Ascending aorta (tissue), 2 donors: ENCODE measurements around the gene PERM1. TPM values are rescaled to one million over a fixed set of nuclear protein-coding genes. Genes with fewer than 3 reads are reported as not detected.

Experiments
- DNase-seq, 2 donors: peaks; one replicate each; pipeline ENCODE4 v3.0.0-alpha.2; 2019; ENCODE audit warnings: low spot score in 2 of 2
- H3K27ac ChIP-seq, 2 donors: fragments of 200-600 bp; sonication (generic); one replicate each; pipeline ENCODE4 v1.5.1; 2016 to 2017; ENCODE audit warnings: mild to moderate bottlenecking in 1 of 2
- H3K27me3 ChIP-seq: fragments of 200-600 bp; sonication (generic); one replicate; pipeline ENCODE4 v1.5.1; 2017
- H3K36me3 ChIP-seq, 2 donors: fragments of 200-600 bp; sonication (generic); one replicate each; pipeline ENCODE4 v1.5.1; 2016
- H3K4me1 ChIP-seq, 2 donors: fragments of 200-600 bp; sonication (generic); one replicate each; pipeline ENCODE4 v1.5.1; 2016 to 2017; ENCODE audit warnings: mild to moderate bottlenecking in 1 of 2
- H3K4me3 ChIP-seq, 2 donors: fragments of 200-600 bp; sonication (generic); one replicate each; pipeline ENCODE4 v1.5.1; 2016 to 2017; ENCODE audit warnings: mild to moderate bottlenecking in 1 of 2
- H3K9me3 ChIP-seq, 2 donors: fragments of 200-600 bp; sonication (generic); one replicate each; pipeline ENCODE4 v1.5.1; 2016
- intact Hi-C: fragments of 100-400 bp; cut with DNase I; formaldehyde crosslinking; loops from one replicate; pipeline ENCODE4 v1.15.1; 2023
- total RNA-seq: library from RNA; depleted of rRNA; stranded (reverse); fragments of >200 nt; gene quantifications from one replicate; pipeline ENCODE4 v1.1.0, GENCODE V29; 2016
- TF ChIP-seq, protein P1 (sequence below), 3 experiments: fragments of 200-600 bp in 2 of 3; fragments of 450-650 bp in 1 of 3; sonication (generic) in 2 of 3; IDR thresholded peaks; one replicate each; pipeline ENCODE4 v1.5.1; 2016 to 2019; ENCODE audit warnings: antibody characterized with exemption in 3 of 3, mild to moderate bottlenecking in 1 of 3, moderate library complexity in 1 of 3

Gene PERM1
- total RNA-seq, 1 donor from 2014 or later, result not detected

DNA sequence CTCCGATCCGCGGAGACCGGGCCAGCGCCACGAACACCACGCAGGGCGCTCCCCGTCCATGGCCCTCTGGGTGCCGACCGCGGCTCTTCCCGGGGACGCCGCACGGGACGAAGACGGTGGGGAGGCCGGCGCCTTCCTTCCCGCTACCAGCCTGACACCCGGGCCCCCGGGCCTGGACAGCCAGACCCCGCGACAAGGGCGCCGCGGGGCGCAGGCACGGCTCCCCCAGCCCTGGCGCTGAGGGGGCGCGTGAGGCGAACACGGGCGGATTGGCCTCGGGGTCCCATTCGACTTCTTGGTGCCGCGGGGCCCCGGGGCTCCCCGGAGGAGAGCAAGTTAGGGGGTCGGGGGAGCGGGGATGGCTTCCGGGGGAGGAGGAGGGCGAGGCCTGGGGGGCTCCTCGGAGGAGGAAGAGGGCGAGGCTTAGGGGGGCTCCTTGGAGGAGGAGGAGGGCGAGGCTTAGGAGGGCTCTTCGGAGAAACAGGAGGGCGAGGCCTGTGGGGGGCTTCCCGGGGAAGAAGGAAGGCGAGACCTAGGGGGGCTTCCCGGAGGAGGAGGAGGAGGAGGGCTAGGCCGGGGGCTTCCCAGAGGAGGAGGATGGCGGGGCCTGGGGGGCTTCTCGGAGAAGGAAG, 22.0 kb downstream of the PERM1 start:
- TF ChIP-seq, protein P1, sequence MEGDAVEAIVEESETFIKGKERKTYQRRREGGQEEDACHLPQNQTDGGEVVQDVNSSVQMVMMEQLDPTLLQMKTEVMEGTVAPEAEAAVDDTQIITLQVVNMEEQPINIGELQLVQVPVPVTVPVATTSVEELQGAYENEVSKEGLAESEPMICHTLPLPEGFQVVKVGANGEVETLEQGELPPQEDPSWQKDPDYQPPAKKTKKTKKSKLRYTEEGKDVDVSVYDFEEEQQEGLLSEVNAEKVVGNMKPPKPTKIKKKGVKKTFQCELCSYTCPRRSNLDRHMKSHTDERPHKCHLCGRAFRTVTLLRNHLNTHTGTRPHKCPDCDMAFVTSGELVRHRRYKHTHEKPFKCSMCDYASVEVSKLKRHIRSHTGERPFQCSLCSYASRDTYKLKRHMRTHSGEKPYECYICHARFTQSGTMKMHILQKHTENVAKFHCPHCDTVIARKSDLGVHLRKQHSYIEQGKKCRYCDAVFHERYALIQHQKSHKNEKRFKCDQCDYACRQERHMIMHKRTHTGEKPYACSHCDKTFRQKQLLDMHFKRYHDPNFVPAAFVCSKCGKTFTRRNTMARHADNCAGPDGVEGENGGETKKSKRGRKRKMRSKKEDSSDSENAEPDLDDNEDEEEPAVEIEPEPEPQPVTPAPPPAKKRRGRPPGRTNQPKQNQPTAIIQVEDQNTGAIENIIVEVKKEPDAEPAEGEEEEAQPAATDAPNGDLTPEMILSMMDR (IDR thresholded peaks at IDR 0.05), result no peak
- peaks cover 8 to 27% of the 10 kb centered on the region in 2 donors for H3K4me1 ChIP-seq
- DNase-seq, result no peak
- no peak overlapping the region for H3K27ac ChIP-seq
- no peaks in the 10 kb centered on the region for H3K27me3 ChIP-seq
- H3K4me3 ChIP-seq, result peak overlapping the region; percentile 89 to 92
- intact Hi-C loops, result loop anchor here (1.0 to 5.0 kb wide), 5 partner anchors 19 to 59 kb away; partner anchors contain the start of genes HES4 and SAMD11
- no peaks in the 10 kb centered on the region for H3K9me3 ChIP-seq
- peaks cover 22 to 32% of the 10 kb centered on the region in 2 donors for H3K36me3 ChIP-seq

DNA sequence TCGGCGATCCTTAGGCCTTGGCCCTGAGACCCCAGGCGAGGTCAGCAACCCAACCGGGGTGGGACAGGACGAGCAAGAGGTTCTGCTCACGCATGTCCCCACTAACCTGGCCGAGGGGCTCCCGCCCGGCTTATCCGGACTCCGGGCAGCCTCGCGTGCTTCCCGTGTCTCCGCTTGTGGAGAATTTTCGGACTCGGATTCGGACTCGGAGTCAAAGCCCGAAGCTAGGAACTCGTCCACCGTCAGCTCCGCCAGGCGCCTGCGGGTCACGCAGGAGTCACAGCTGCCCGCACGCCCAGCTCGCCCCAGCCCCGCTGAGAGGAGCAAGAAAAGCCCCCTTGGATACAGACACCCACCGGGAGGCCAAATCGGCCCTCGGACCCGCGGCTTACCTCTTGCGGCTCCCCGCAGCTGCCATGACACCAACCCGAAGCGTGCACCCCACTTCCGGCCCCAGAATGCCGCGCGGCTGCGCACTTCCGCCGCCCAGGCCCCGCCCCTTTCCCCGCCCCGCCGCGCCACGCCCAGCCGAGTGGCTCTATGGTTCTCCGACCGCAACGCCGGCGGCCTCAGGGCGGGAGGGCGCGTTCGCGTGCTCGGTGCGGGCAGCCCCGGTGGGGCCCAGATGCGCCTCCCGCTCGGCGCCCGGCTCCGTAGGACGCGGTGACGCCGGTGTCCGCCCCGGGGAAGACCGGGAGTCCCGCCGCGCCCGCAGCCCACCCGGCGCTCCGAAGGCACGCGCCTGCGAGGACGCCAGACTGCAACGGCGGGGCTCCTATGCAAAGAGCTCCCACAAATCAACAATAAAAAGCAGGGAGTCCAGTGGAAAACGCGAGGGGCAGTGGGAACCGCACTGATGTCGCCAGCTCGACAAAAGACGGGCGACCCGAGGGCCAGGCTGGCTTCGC, 22.8 kb downstream of the PERM1 start, which contains the start of gene NOC2L:
NOC2L (minus strand) TSS at position 434 of the 908 bp plus-strand sequence; CDS start at position 418, 16 bp downstream.
- DNase-seq, result peak; percentile 65 to 95
- TF ChIP-seq, protein P1 (IDR thresholded peaks at IDR 0.05), result no peak
- Histone ChIP-seq H3K4me1 (peaks cover 8 to 27% of the 10 kb centered on the region in 2 donors), H3K4me3 (peak within 1 kb of the TSS; percentile 89 to 92), H3K27ac (peak within 1 kb of the TSS in 1 of 2 donors; percentile 37), H3K9me3 (no peaks in the 10 kb centered on the region), H3K27me3 (no peaks in the 10 kb centered on the region), H3K36me3 (peaks cover 29 to 39% of the 10 kb centered on the region in 2 donors)
- intact Hi-C loops, result loop anchor here (1.0 to 5.0 kb wide), 5 partner anchors 18 to 60 kb away; partner anchors contain the start of genes HES4 and SAMD11

DNA sequence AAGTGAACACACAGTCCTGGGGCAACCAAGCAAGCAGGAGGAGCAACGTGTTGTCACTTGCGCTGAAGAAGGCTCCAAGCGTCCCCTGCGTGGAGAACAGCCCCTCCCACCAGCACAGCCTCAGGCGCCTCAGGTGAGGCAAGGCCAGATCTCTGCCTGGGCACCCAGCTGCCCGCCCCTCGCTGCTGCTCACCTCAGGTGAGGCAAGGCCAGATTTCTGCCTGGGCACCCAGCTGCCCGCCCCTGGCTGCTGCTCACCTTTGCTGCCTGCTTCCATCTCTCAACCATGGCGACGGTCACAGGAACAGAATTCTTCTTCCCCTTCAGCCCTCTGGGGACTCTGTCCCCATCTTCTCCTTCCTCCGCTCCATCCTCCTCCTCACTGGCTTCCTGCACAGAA, 25.3 kb downstream of the PERM1 start:
- H3K4me1 ChIP-seq, result peaks cover 8 to 27% of the 10 kb centered on the region in 2 donors

DNA sequence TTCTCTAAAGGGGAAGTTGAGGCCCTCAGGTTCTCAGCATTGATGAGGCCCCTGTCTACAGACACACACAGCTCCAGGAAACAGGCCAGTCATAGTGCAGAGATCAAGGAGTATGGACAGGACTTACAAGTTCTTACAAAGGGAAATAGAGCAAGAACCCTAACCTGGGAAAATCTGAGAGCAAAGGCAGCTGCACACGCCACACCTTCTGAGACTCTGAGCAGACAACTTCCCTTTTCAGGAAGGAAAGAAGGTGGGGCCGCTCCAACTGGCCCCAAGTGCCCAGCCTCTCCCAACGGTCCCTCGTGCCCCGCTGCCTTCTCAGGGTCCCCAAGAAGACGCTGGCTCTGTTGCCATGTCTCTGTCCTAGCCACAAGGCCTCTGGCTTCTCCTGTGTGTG, 26.4 kb downstream of the PERM1 start:
- TF ChIP-seq, protein P1 (IDR thresholded peaks at IDR 0.05), result no peak
- intact Hi-C loops, result loop anchor here (5.0 kb wide), 1 partner anchor 48 kb away; no protein-coding TSS in a partner anchor
- peaks cover 59 to 65% of the 10 kb centered on the region in 2 donors for H3K36me3 ChIP-seq

More for the DNA sequence above, 25.3 kb downstream of the PERM1 start:
- H3K4me3 ChIP-seq, result no peak overlapping the region
- peaks cover 50 to 53% of the 10 kb centered on the region in 2 donors for H3K36me3 ChIP-seq
- intact Hi-C loops, result loop anchor here (5.0 kb wide), 1 partner anchor 49 kb away; no protein-coding TSS in a partner anchor
- H3K27ac ChIP-seq, result no peak overlapping the region
- TF ChIP-seq, protein P1 (IDR thresholded peaks at IDR 0.05), result no peak
- H3K9me3 ChIP-seq, result no peaks in the 10 kb centered on the region
- no peaks in the 10 kb centered on the region for H3K27me3 ChIP-seq
- no peak for DNase-seq

DNA sequence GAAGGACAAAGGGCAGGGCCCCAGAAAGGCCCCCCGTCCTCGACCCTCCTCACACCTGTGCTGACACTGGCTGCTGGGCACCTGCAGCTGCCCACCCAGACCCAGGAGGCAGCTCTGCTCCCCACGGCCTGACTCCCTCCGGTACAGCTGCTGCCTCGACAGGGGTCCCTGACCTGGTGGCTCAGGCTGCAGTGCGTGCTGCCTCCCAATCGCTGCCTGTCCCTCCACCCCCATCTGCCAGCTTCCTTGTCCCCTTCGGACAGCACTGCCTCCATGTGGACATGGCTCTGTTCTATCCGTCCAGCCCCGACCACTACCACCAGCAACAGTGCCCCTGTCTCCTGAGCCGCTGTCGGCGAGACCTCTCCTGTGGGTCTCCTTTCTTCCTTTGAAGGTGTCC, 27.0 kb downstream of the PERM1 start:
- no peak overlapping the region for H3K27ac ChIP-seq
- intact Hi-C loops, result loop anchor here (5.0 kb wide), 1 partner anchor 48 kb away; no protein-coding TSS in a partner anchor
- DNase-seq, result no peak
- TF ChIP-seq, protein P1 (IDR thresholded peaks at IDR 0.05), result no peak
- peaks cover 8 to 20% of the 10 kb centered on the region in 2 donors for H3K4me1 ChIP-seq
- no peaks in the 10 kb centered on the region for H3K9me3 ChIP-seq
- no peak overlapping the region for H3K4me3 ChIP-seq
- peaks cover 59 to 70% of the 10 kb centered on the region in 2 donors for H3K36me3 ChIP-seq
- H3K27me3 ChIP-seq, result no peaks in the 10 kb centered on the region

More for the DNA sequence above, 26.4 kb downstream of the PERM1 start:
- H3K9me3 ChIP-seq, result no peaks in the 10 kb centered on the region
- H3K4me1 ChIP-seq, result peaks cover 8 to 22% of the 10 kb centered on the region in 2 donors
- no peak for DNase-seq
- no peaks in the 10 kb centered on the region for H3K27me3 ChIP-seq
- no peak overlapping the region for H3K4me3 ChIP-seq
- H3K27ac ChIP-seq, result no peak overlapping the region
